Fibroblast of lung (primary cell): ENCODE data around the gene TSEN54.

Experiments
- CTCF ChIP-seq, 2 donors: IDR thresholded peaks in 1 of 2; conservative IDR thresholded peaks in 1 of 2; 1 replicate in 1 of 2; 2 replicates in 1 of 2; pipeline ENCODE4 v1.5.1; 2011 to 2012; ENCODE audit warnings: low read length in 2 of 2, control low read depth in 1 of 2, inconsistent platforms in 1 of 2, low read depth in 1 of 2, mild to moderate bottlenecking in 1 of 2
- EZH2 ChIP-seq: IDR thresholded peaks from 2 replicates; pipeline ENCODE4 v1.5.1; 2012; ENCODE audit warnings: low read length, control low read depth, mild to moderate bottlenecking; ENCODE audit errors: missing control alignments

- no peak for TF ChIP-seq CTCF (conservative IDR thresholded peaks at IDR 0.05 in 1 of 2, IDR thresholded peaks at IDR 0.05 in 1 of 2; ENCODE audit: low read depth in 1 of 2, low read length in 2 of 2)
- TF ChIP-seq EZH2 = no peak
Observed at GRCh38 chr17:75550139-75550465, 33.8 kb downstream of the TSEN54 start.
